NCI-H2107 (cell line): ENCODE data around the gene TLR3.
"Not testable (repeated sequence)": the region's sequence is repeated elsewhere in the genome, so short reads cannot be mapped to it uniquely, and the experiment has no call there.

Source experiments
- DNase-seq: peaks from one replicate; lab custom pipeline; 2025; lab: John Stamatoyannopoulos, UW

TLR3 gene

DNA sequence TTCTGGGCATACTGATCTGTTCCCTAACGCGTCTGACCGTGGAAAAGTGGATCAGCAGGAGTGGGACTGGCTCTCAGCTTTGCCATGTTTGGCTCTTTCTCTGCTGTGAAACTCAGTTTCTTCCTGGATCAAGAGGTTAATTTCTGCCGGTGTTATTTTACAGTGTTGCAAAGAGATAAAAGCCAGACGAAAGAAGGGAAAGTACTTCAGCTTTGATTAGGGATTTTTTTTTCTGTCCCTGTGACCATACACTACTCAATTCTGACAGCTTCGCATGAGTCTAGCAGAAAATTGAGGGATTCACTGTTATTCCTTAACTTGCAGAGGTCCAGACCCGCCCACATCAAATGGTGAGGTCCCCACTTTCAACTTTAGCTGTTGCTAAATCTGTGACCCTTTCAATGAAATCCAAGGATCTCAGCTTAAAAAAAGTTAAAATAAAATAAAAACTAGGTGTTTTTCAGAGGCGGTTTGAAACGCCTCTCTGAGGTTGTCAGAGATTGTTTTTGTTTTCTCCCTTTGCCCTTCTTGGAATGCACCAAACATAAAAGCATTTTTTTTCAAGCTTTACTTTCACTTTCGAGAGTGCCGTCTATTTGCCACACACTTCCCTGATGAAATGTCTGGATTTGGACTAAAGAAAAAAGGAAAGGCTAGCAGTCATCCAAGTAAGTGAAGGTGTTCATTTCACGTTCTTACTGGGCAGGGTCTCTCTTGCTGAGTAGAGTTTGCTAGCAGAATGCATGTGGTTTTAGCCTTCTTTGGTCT, at the start of gene TLR3:
TLR3 (plus strand) TSS at position 576 of the 768 bp plus-strand sequence. CDS start 7,464 bp downstream, outside the sequence.
- DNase-seq: no peak

GRCh38 chr4:186019269-186019668, 49.7 kb upstream of the TLR3 start:
- DNase-seq: no peak

DNA sequence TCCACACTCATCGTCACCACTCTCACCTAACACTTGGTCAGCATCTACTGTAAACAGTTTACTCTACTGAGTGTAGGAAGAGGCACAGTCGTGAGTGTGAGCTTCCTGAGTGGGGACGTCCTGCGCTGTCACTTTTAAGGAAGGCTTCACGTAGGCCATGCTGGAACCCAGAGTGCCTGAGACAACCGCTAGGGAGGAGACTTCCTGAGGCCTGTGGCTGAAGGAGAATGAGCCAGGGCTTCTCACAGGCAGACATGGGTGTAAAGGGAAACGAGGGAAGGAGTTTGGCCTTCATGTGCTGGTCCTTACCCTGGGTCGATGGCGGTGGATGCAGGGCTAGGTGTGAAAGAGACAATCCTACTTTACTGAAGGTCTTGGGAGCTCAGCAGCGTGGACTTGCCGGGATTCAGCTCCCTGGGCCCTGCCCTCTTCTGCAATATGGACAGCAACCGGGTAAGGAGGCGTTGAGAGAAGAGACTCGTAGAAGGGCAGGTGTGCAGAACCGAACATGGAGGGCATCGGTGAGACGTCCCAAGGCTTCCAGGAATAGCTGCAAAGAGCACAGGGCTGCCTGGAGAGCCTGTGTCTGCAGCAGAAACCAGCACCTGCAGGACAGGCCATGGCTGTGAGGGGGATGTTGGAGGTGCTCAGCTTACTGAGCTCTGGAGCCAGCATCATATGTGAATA, 48.7 kb upstream of the TLR3 start:
- DNase-seq: no peak

- no peak for DNase-seq
Measured at GRCh38 chr4:186020793-186021407, 48.1 kb upstream of the TLR3 start.

DNA sequence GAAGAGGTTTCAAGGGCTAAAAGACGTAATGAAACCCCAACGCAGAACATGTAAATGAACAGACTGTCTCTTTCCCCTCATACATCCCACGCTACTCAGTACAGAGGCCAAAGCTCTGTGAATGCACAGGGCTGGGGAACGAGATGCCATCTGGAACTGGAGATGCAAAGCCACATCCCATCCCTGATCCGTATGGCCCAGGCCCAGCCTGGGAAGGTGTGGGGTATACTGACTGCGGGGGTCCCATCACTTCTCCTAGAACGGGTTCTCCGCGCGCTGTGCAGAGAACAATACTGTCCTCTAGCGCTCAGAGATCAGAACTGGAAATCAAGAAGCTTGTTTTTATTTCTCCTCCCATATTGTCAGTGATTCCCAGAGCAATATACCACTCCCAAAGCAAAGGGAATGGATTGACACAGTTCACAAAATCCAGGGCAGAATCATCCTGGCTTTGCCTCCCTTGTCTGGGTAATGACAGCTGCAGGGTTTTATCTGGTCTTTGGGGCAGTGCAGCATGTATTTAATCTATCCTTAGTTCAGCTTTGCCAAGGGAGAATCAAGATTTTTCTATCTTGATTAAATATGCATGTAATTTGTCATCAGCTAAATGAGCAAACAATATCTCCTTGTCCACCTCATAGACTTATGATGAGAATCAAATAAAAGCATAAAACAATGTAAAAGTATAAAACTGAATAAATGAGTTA, 47.3 kb upstream of the TLR3 start:
- no peak for DNase-seq

DNA sequence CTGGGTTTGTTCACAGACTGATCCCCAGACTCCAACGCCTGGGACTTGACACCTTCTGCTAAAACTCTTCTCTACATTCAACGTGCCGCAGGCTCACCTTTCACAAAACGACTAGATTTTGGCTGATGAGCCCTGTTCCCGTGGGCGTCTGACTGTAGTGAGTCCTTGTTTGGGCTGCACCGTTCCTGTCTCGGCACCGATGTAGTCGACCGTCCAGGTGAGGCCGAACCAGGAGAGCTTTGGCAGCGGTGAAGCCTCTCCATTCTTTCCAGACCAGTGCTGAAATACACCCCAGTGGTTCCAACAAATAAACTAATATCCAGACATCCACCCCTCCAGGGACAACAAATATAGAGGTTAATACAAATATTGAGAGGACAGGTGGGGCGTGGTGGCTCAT, 45.0 kb upstream of the TLR3 start:
- no peak for DNase-seq

GRCh38 chr4:186024637-186025407, 44.1 kb upstream of the TLR3 start:
- DNase-seq: no peak

DNA sequence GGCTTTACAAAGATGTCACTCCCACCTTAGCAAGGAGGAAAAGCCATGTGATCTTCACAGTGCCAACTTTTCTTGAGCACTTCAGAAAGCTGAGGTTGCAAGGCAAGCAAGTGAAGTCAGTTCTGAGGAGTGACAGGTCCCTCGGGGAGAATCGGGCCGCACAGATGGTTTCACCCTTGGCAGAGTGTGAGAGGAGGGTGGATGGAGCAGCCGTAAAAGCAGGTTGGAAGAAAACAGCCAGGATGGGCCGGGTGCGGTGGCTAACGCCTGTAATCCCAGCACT, 43.6 kb upstream of the TLR3 start:
- DNase-seq: no peak

DNA sequence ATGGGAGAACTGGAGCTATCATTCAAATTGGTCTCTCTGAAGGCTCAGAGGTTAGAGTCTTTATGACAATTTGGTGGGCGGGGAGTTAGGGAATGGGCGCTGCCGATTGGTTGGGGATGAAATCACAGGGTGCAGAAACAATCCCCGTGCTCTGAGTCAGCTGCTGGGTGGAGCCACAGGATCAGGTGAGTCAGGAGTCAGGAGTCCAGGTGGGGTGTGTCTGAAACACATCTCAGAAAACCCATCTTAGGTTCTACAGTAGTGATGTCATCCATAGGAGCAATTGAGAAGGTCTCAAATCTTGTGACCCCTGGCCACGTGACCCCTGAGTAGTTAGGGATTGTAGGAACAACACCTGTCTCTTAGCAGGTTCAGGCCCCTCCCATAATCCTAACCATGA, 41.6 kb upstream of the TLR3 start:
- DNase-seq: no peak

DNA sequence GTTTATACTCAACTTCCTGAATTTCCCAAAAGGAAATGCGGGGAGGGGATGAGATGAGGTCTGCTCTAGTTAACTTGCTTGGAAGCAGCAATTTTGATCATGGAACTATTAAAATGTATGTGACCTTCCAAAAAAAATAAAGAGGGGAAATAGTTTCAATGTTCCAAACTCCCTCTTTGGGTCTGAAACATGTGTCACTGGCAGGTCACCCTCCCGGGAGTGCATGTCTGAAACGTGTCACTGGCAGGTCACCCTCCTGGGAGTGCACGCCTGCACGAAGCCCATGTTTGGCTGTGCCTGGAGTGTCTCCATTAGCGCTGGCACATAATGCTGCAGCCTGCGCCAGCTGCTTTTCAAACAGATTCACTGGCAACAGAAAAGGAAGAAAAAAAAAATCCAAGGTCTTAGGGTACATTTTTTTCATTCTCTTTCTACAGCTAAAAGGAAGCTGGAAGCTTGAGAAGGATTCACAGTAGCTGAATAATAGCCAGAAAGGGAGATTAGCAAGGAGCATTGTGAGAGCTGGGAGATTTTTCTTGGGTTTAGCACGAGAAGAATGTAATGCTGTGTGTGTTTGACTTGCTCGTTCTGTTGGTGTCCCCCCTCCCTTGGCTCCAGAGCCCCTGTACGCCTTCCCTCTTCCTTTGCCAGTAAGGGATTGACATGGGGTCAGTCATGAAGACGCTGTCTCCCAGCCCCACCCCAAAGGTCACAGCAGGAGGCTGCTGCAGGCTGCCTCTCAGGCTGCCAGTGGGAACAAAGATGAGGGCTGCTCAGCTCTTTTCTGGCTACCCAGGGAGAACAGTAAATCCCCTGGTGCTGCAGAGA, 39.2 kb upstream of the TLR3 start:
- DNase-seq: no peak

- no peak for DNase-seq
Measured at GRCh38 chr4:186030399-186030775, 38.6 kb upstream of the TLR3 start.

GRCh38 chr4:186030795-186031194, 38.2 kb upstream of the TLR3 start:
- no peak for DNase-seq

DNA sequence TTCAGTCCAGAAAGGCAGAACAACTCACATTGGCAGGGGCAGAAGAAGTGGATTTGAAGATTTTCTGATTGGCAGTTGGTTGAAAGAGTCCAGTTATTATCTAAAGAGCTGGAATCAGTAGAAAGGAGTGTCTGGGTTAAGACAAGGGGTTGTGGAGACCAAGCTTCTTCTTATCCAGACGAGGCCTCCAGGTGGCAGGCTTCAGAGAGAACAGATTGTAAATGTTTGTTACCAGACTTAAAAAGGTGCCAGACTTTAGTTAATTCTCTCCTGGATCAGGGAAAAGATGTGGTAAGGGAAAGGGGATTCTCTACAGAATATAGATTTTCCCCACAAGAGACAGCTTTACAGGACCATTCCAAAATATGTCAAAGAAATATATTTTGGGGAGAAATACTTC, 36.7 kb upstream of the TLR3 start:
- DNase-seq: no peak

GRCh38 chr4:186033027-186033426, 35.9 kb upstream of the TLR3 start:
- no peak for DNase-seq

DNA sequence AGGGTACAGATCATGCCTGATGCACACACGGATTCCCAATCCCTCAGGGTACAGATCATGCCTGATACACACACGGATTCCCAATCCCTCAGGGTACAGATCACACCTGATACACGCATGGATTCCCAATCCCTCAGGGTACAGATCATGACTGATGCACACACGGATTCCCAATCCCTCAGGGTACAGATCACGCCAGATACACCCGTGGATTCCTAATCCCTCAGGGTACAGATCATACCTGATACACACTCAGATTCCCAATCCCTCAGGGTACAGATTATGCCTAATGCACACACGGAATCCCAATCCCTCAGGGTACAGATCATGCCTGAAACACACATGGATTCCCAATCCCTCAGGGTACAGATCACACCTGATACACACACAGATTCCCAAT, 34.3 kb upstream of the TLR3 start:
- DNase-seq: not testable (repeated sequence)

- no peak for DNase-seq
Measured at GRCh38 chr4:186036976-186037581, 31.9 kb upstream of the TLR3 start.

DNA sequence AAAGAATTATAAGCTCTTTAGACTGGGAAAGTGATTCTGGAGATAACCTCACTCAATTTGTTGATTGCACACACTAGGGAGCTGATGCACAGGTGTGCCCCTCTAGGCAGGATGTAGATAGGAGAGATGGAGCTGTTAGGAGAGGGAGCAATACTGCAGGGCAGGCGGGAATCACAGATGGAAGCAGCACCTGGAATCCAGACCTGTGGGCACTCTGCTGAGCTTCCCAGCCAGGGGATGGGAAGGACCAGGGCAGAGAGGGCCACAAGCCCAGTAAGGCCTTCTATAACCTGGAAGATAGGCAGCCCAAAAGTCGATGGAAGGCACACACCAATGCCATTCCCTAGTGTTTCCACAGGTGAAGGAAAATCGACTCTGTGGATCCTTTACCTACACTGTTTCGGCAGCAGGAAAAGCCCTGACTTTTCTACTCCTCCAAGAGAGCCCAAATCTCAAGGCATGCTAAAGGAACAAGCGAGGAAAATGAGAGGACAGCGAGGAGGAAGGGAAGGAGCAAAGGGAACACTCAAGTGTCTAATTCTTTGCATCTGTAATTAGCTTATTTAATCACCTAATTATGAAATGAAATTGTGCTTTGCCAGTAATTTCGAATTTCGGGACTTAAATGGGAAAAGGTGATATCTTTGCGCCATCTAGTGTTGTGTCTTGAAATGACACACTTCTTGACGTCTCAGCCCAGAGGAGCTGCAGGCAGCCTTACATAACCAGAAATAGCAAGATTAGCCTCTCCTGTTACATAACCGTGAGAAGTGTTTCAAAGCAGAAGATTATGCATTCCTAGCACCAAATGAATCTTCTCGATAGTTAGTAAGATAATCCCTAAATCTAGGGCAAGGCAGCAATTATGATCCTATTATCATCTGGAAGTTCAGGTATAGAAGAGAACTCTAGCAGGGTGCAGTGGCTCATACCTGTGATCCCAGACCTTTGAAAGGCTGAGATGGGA, 31.0 kb upstream of the TLR3 start:
- no peak for DNase-seq

- no peak for DNase-seq
Measured at GRCh38 chr4:186039697-186040096, 29.3 kb upstream of the TLR3 start.

DNA sequence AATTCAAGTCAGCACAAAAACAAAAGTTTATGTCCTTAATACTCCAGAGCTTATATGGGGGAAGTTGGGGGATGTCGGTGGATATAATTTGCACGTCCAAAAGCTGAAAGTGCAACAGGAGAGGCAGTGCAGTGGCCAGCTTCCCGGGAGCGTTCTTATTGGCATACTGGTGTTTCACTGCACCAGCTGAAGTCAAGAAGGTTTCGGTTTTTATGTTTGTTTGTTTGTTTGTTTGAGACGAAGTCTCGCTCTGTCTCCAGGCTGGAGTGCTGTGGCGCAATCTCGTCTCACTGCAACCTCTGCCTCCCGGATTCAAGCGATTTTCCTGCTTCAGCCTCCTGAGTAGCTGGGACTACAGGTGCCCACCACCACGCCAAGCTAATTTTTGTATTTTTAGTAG, 28.6 kb upstream of the TLR3 start:
- DNase-seq: no peak

DNA sequence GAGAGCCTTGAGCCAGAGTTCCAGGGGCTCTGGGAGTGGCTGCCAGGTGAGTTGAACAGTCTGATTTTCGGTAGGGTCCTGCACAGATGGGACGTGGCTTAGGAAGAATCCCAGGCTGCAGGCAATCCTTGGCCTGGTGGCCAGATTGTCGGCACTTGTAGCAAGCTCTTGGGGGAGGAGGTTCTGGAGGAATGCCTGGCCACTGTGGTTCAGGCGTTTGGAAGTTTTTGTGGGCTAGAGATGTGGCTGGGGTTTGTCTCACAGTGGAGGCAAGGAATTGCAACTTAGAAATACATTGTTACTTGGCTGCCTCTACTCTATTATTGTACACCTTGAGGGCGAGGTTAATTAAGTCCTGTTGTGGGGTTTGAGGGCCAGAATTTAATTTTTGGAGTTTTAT, 21.5 kb upstream of the TLR3 start:
- DNase-seq: not testable (repeated sequence)
